HepG2 (cell line): ENCODE results near the gene SPACDR. TPM values are rescaled to one million over a fixed set of nuclear protein-coding genes. Genes with fewer than 3 reads are reported as not detected.

Experiments used
- CCDC6 ChIP-seq: sonication (generic); formaldehyde crosslinking; IDR thresholded peaks from 2 replicates; pipeline ENCODE4 v1.8.1; 2022; ENCODE audit warnings: mild to moderate bottlenecking, missing genetic modification reagents, moderate library complexity
- CEBPB ChIP-seq: IDR thresholded peaks from 2 replicates; pipeline ENCODE4 v1.6.1; 2011; ENCODE audit warnings: low read depth, low read length, improper control_type of control experiment, borderline replicate concordance
- DBP ChIP-seq: sonication (generic); formaldehyde crosslinking; IDR thresholded peaks from 2 replicates; pipeline ENCODE4 v1.4.0; 2020; ENCODE audit warnings: missing genetic modification reagents; ENCODE audit errors: not compliant biosample characterization
- GABPB1 ChIP-seq: IDR thresholded peaks from 2 replicates; pipeline ENCODE4 v1.6.1; 2016; ENCODE audit warnings: mild to moderate bottlenecking, missing genetic modification reagents, moderate library complexity, missing compliant biosample characterization
- GMEB1 ChIP-seq: sonication (generic); formaldehyde crosslinking; IDR thresholded peaks from 2 replicates; pipeline ENCODE4 v1.5.1; 2020; ENCODE audit warnings: missing genetic modification reagents, mild to moderate bottlenecking, borderline replicate concordance
- NCOA1 ChIP-seq: sonication (generic); formaldehyde crosslinking; IDR thresholded peaks from 2 replicates; pipeline ENCODE4 v1.9.0; 2021; ENCODE audit warnings: missing genetic modification reagents
- PAWR ChIP-seq: sonication (generic); formaldehyde crosslinking; IDR thresholded peaks from 2 replicates; pipeline ENCODE4 v1.4.0; 2020; ENCODE audit warnings: missing genetic modification reagents, mild to moderate bottlenecking, borderline replicate concordance
- SMC3 ChIP-seq: IDR thresholded peaks from 2 replicates; pipeline ENCODE4 v1.6.1; 2011; ENCODE audit warnings: low read length, improper control_type of control experiment
- SOX5 ChIP-seq: IDR thresholded peaks from 2 replicates; pipeline ENCODE4 v1.6.1; 2016; ENCODE audit warnings: borderline replicate concordance
- SRSF4 ChIP-seq: fragments of 200-400 bp; formaldehyde crosslinking; IDR thresholded peaks from one replicate; pipeline ENCODE4 v1.6.1; 2018; ENCODE audit warnings: mild to moderate bottlenecking, low read depth, low read length, moderate library complexity; ENCODE audit not compliant: poor library complexity, severe bottlenecking
- TBX3 ChIP-seq: fragments of 450-650 bp; IDR thresholded peaks from 2 replicates; pipeline ENCODE4 v1.6.1; 2017; ENCODE audit warnings: antibody characterized with exemption, mild to moderate bottlenecking, inconsistent platforms, borderline replicate concordance
- THAP8 ChIP-seq: sonication (generic); formaldehyde crosslinking; IDR thresholded peaks from 2 replicates; pipeline ENCODE4 v1.5.1; 2020; ENCODE audit warnings: missing genetic modification reagents, mild to moderate bottlenecking, borderline replicate concordance
- ZBTB21 ChIP-seq: sonication (generic); formaldehyde crosslinking; IDR thresholded peaks from 2 replicates; pipeline ENCODE4 v1.4.0; 2020; ENCODE audit warnings: missing genetic modification reagents
- ZEB1 ChIP-seq: IDR thresholded peaks from 2 replicates; pipeline ENCODE4 v1.6.1; 2012; ENCODE audit warnings: mild to moderate bottlenecking, low read depth, inconsistent platforms; ENCODE audit not compliant: insufficient replicate concordance
- ZKSCAN5 ChIP-seq: sonication (generic); formaldehyde crosslinking; IDR thresholded peaks from 2 replicates; pipeline ENCODE4 v1.5.1; 2020; ENCODE audit warnings: mild to moderate bottlenecking, missing genetic modification reagents
- ZNF205 ChIP-seq: IDR thresholded peaks from 2 replicates; pipeline ENCODE4 v1.6.1; 2018; ENCODE audit warnings: missing biosample characterization, missing genetic modification reagents
- ZNF24 ChIP-seq: fragments of 450-650 bp; IDR thresholded peaks from 2 replicates; pipeline ENCODE4 v1.6.1; 2017; ENCODE audit warnings: antibody characterized with exemption, mild to moderate bottlenecking
- ZNF33B ChIP-seq: sonication (generic); formaldehyde crosslinking; IDR thresholded peaks from 2 replicates; pipeline ENCODE4 v1.5.1; 2020; ENCODE audit warnings: mild to moderate bottlenecking, missing genetic modification reagents
- ZNF354B ChIP-seq: sonication (generic); formaldehyde crosslinking; IDR thresholded peaks from 2 replicates; pipeline ENCODE4 v1.8.0; 2022; ENCODE audit warnings: mild to moderate bottlenecking, missing genetic modification reagents
- ZNF441 ChIP-seq: sonication (generic); formaldehyde crosslinking; IDR thresholded peaks from 2 replicates; pipeline ENCODE4 v1.7.0; 2021; ENCODE audit warnings: missing genetic modification reagents, borderline replicate concordance
- ZNF614 ChIP-seq: IDR thresholded peaks from 2 replicates; pipeline ENCODE4 v1.6.1; 2018; ENCODE audit warnings: missing biosample characterization, missing genetic modification reagents, inconsistent platforms, borderline replicate concordance
- ZNF703 ChIP-seq: sonication (generic); formaldehyde crosslinking; IDR thresholded peaks from 2 replicates; pipeline ENCODE4 v1.5.1; 2020; ENCODE audit warnings: missing genetic modification reagents, mild to moderate bottlenecking, moderate library complexity, borderline replicate concordance
- polyA plus RNA-seq, 8 experiments: library from polyadenylated mRNA; depleted of rRNA in 3 of 8; stranded (reverse) in 7 of 8; unstranded in 1 of 8; fragments of >200 nt; fragmentation: Illumina TruSeq in 4 of 8; extraction: Trizol in 4 of 8; gene quantifications; 2 replicates each; pipeline versions ENCODE4 v1.2.1 to v1.2.3, GENCODE V29; 2011 to 2016; ENCODE audit warnings: low read depth in 4 of 8, missing spikeins in 1 of 8, mixed read lengths in 1 of 8; ENCODE audit not compliant: insufficient read depth in 1 of 8
- total RNA-seq, 5 experiments: library from RNA; depleted of rRNA; stranded (reverse); fragments of >200 nt; fragmentation: Illumina TruSeq; extraction: Trizol; gene quantifications; 2 replicates each; pipeline ENCODE4 v1.2.3, GENCODE V29; 2016; ENCODE audit warnings: low read depth in 1 of 5
- TF ChIP-seq, protein P1 (sequence below): sonication (generic); formaldehyde crosslinking; IDR thresholded peaks from 2 replicates; pipeline ENCODE4 v1.4.0; 2020; ENCODE audit warnings: missing genetic modification reagents

SPACDR gene
- total and polyA plus RNA-seq, 2 of the 13 experiments (the other 11 are each of a cell fraction or from before 2014, with no cell fraction given) = 0.41 TPM; not detected in 1

DNA sequence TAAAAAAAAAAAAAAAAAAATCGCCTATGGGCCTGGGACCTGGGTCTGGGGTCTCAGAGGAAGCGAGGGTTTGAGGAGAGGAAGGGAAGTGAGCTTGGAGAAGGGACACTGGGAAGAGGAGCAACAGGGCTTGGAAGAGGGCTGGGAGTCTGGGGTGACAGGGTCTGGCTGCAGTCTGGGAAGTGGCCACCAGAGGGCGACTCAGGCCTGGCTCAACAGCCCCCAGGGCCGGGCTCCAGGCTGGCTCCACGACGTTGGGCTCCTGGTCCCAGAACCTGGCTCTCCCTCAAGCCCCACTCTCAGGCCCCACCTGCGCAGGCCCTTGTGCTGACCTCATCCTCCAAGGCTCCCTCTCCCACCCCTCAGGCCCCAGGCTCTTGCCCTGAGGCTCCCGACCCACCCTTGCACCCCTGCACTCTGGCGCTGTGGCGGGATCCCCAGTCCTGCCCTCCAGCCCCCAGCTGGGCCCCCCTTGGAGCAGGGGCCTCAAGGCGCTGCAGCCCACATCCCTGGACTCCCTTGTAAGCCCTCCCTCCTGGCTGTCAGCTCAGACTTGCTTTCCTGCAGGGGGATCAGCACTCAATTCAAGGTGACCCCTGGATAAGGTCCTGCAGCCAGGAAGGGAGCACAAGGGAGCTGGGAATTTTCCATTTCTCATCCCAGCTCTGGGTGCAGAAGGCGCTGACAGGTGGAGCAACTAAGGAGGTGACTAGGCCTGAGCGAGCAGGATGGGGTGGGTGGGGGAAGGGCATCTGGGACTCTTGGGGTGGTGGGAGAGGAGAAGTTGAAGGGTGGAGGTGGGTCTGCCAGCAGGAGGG, 5.4 kb upstream of the SPACDR start (continued):
- TF ChIP-seq, protein P1, sequence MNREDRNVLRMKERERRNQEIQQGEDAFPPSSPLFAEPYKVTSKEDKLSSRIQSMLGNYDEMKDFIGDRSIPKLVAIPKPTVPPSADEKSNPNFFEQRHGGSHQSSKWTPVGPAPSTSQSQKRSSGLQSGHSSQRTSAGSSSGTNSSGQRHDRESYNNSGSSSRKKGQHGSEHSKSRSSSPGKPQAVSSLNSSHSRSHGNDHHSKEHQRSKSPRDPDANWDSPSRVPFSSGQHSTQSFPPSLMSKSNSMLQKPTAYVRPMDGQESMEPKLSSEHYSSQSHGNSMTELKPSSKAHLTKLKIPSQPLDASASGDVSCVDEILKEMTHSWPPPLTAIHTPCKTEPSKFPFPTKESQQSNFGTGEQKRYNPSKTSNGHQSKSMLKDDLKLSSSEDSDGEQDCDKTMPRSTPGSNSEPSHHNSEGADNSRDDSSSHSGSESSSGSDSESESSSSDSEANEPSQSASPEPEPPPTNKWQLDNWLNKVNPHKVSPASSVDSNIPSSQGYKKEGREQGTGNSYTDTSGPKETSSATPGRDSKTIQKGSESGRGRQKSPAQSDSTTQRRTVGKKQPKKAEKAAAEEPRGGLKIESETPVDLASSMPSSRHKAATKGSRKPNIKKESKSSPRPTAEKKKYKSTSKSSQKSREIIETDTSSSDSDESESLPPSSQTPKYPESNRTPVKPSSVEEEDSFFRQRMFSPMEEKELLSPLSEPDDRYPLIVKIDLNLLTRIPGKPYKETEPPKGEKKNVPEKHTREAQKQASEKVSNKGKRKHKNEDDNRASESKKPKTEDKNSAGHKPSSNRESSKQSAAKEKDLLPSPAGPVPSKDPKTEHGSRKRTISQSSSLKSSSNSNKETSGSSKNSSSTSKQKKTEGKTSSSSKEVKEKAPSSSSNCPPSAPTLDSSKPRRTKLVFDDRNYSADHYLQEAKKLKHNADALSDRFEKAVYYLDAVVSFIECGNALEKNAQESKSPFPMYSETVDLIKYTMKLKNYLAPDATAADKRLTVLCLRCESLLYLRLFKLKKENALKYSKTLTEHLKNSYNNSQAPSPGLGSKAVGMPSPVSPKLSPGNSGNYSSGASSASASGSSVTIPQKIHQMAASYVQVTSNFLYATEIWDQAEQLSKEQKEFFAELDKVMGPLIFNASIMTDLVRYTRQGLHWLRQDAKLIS = no peak
- TF ChIP-seq SMC3 (peak; percentile 57; the same call in 1 of the 2 replicates), TBX3 (no peak), SRSF4 (no peak), ZKSCAN5 (CRISPR knock-in tag) (no peak), SOX5 (CRISPR knock-in tag) (no peak), NCOA1 (CRISPR knock-in tag) (no peak), PAWR (CRISPR knock-in tag) (no peak), ZEB1 (no peak), ZNF703 (CRISPR knock-in tag) (no peak), ZBTB21 (CRISPR knock-in tag) (no peak), ZNF441 (CRISPR knock-in tag) (no peak), CEBPB (no peak), THAP8 (CRISPR knock-in tag) (no peak), GMEB1 (CRISPR knock-in tag) (no peak), CCDC6 (CRISPR knock-in tag) (no peak), ZNF354B (no peak), ZNF614 (CRISPR knock-in tag) (no peak), GABPB1 (CRISPR knock-in tag) (peak; percentile 33; the same call in 1 of the 2 replicates), ZNF24 (no peak), ZNF33B (no peak), ZNF205 (CRISPR knock-in tag) (no peak), DBP (CRISPR knock-in tag) (no peak)
